Cardiac fibroblast (primary cell): Measurements from ENCODE around the gene TCF12.

Experiments
- DNase-seq, 2 donors: peaks; one replicate each; pipeline versions ENCODE4 v3.0.0 to v3.0.0-alpha.2; 2010; ENCODE audit warnings: low read depth in 2 of 2
- H3K4me3 ChIP-seq, 2 donors: replicated peaks in 1 of 2; 1 replicate in 1 of 2; 2 replicates in 1 of 2; pipeline ENCODE4 v1.5.1; 2011; ENCODE audit warnings: low read depth in 2 of 2, low read length in 2 of 2, mild to moderate bottlenecking in 2 of 2, moderate library complexity in 1 of 2
- TF ChIP-seq, protein P1 (sequence below): IDR thresholded peaks from one replicate; pipeline ENCODE4 v1.5.1; 2011; ENCODE audit warnings: low read depth, mild to moderate bottlenecking, low read length, inconsistent platforms

TCF12 gene

GRCh38 chr15:56987286-56987685, 68.8 kb downstream of the TCF12 start:
- TF ChIP-seq, protein P1, sequence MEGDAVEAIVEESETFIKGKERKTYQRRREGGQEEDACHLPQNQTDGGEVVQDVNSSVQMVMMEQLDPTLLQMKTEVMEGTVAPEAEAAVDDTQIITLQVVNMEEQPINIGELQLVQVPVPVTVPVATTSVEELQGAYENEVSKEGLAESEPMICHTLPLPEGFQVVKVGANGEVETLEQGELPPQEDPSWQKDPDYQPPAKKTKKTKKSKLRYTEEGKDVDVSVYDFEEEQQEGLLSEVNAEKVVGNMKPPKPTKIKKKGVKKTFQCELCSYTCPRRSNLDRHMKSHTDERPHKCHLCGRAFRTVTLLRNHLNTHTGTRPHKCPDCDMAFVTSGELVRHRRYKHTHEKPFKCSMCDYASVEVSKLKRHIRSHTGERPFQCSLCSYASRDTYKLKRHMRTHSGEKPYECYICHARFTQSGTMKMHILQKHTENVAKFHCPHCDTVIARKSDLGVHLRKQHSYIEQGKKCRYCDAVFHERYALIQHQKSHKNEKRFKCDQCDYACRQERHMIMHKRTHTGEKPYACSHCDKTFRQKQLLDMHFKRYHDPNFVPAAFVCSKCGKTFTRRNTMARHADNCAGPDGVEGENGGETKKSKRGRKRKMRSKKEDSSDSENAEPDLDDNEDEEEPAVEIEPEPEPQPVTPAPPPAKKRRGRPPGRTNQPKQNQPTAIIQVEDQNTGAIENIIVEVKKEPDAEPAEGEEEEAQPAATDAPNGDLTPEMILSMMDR, result no peak
- DNase-seq, result no peak
- no peak overlapping the region for H3K4me3 ChIP-seq

DNA sequence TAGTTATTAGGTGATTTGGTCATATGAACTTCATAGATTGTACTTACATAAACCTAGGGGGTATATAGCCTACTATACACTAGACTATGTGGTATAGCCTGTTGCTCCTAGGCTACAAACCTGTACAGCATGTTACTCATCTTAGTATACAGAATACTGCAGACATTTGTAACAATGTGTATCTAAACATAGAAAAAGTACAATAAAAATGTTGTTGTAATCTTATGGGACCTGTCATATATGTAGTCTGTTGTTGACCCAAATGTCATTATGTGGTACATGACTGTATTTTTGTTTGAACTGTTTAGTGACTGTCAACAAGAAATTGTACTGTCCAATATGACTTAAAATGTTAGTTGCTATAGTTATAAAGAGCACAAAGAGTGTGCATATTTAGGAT, 69.8 kb downstream of the TCF12 start:
- H3K4me3 ChIP-seq, result no peak overlapping the region
- no peak for DNase-seq
- TF ChIP-seq, protein P1, result no peak

GRCh38 chr15:56989411-56989924, 71.0 kb downstream of the TCF12 start:
- no peak for DNase-seq
- H3K4me3 ChIP-seq, result no peak overlapping the region
- TF ChIP-seq, protein P1, result no peak

DNA sequence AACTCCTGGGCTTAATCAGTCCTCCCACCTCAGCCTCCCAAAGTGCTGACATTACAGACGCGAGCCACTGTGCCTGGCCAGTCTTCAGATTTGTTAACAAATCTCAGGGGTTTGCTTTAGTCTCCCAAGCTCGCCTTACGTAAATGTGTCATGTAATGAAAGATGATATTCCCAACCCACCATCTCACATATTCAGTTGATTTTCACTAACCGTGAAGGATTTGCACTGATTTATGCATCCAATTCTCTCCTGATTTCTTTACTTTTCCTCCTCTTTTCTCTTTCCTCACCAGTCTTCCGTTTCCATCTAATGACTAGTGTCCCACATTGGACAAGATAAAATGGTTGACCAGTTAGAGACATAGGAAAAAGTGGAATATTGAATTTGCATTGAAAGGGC, 72.6 kb downstream of the TCF12 start:
- DNase-seq, result no peak
- TF ChIP-seq, protein P1, result no peak
- no peak overlapping the region for H3K4me3 ChIP-seq

DNA sequence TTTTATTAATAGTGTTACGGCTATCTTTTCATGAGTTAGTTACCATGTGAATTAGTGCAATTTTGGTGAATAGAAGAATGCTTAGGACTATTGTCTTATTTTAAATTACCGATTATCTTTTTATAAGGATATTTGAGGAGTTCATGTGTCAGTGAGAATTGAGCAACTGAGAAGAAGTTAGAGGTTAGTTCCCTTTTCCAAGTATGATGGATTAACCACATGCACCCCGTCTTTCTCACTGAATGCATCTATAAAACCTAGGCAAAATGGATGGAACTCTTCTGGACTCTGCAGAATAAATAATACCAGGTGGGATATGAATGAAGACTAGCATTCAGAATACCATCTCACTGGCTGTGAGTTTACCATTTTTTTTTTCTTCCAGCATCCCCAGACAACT, 74.3 kb downstream of the TCF12 start:
- DNase-seq, result no peak
- TF ChIP-seq, protein P1, result no peak

GRCh38 chr15:56994280-56994679, 75.8 kb downstream of the TCF12 start:
- DNase-seq, result no peak
- TF ChIP-seq, protein P1, result no peak
- no peak overlapping the region for H3K4me3 ChIP-seq

More for the DNA sequence above, 74.3 kb downstream of the TCF12 start:
- no peak overlapping the region for H3K4me3 ChIP-seq

- TF ChIP-seq, protein P1, result no peak
- H3K4me3 ChIP-seq, result no peak overlapping the region
- DNase-seq, result peak in 1 of 2 donors; percentile 29
Measured at GRCh38 chr15:56996093-56996492, 77.6 kb downstream of the TCF12 start.
